Spleen (tissue), 11 donors: Measurements from ENCODE around the gene POLA1. TPM values are rescaled to one million over a fixed set of nuclear protein-coding genes. Genes with fewer than 3 reads are reported as not detected.

ENCODE experiments used
- DNase-seq: peaks from one replicate; pipeline ENCODE4 v3.0.0-alpha.2; 2020
- H3K27ac ChIP-seq, 8 donors: fragments of 200-600 bp; sonication (generic) in 7 of 8; 1 replicate in 4 of 8; 2 replicates in 4 of 8; pipeline versions ENCODE4 v1.5.0 to v1.8.0; 2016 to 2021; ENCODE audit warnings: inconsistent platforms in 4 of 8, mild to moderate bottlenecking in 4 of 8, moderate library complexity in 1 of 8
- H3K27me3 ChIP-seq, 7 donors: fragments of 200-600 bp; sonication (generic) in 6 of 7; replicated peaks in 1 of 7; 1 replicate in 4 of 7; 2 replicates in 3 of 7; pipeline versions ENCODE4 v1.5.0 to v1.8.0; 2016 to 2021; ENCODE audit warnings: inconsistent platforms in 3 of 7, mild to moderate bottlenecking in 1 of 7
- H3K36me3 ChIP-seq, 6 donors: fragments of 200-600 bp; sonication (generic) in 5 of 6; 1 replicate in 4 of 6; 2 replicates in 2 of 6; pipeline versions ENCODE4 v1.5.0 to v1.8.0; 2016 to 2021; ENCODE audit warnings: inconsistent platforms in 2 of 6
- H3K4me1 ChIP-seq, 6 donors: fragments of 200-600 bp; sonication (generic) in 5 of 6; 1 replicate in 3 of 6; 2 replicates in 3 of 6; pipeline versions ENCODE4 v1.5.0 to v1.8.0; 2016 to 2021; ENCODE audit warnings: inconsistent platforms in 3 of 6
- H3K4me3 ChIP-seq, 8 donors: fragments of 200-600 bp; sonication (generic) in 7 of 8; 1 replicate in 4 of 8; 2 replicates in 4 of 8; pipeline versions ENCODE4 v1.5.0 to v1.8.0; 2016 to 2021; ENCODE audit warnings: inconsistent platforms in 4 of 8, mild to moderate bottlenecking in 4 of 8, moderate library complexity in 2 of 8
- H3K9me3 ChIP-seq, 8 donors: fragments of 200-600 bp; sonication (generic) in 7 of 8; 1 replicate in 4 of 8; 2 replicates in 4 of 8; pipeline versions ENCODE4 v1.5.0 to v1.8.0; 2016 to 2021; ENCODE audit warnings: inconsistent platforms in 4 of 8
- POLR2A ChIP-seq, 3 donors: fragments of 450-650 bp; IDR thresholded peaks; one replicate each; pipeline ENCODE4 v1.5.1; 2017; ENCODE audit warnings: antibody characterized with exemption in 3 of 3, mild to moderate bottlenecking in 1 of 3
- POLR2AphosphoS5 ChIP-seq, 3 donors: sonication (generic); formaldehyde crosslinking; IDR thresholded peaks; one replicate each; pipeline ENCODE4 v1.5.1; 2017; ENCODE audit warnings: antibody characterized with exemption in 3 of 3
- WGBS, 5 donors: extraction: QIAGEN DNeasy Blood & Tissue Kit in 3 of 5; methylation state at CpG; one replicate each; pipeline versions ENCODE4 v1.1.5 to v1.1.7; 2013 to 2018; 5-methylcytosine and 5-hydroxymethylcytosine counted together
- intact Hi-C: fragments of 100-400 bp; cut with DNase I; formaldehyde crosslinking; loops from one replicate; pipeline ENCODE4 v1.15.0; 2023; ENCODE audit warnings: low total_unique reads
- polyA plus RNA-seq, 3 donors: library from polyadenylated mRNA; stranded (reverse); fragments of 200-250 nt; gene quantifications; one replicate each; pipeline ENCODE4 v1.2.1, GENCODE V29; 2013
- total RNA-seq, 7 donors: library from RNA; depleted of rRNA in 3 of 7; stranded (reverse); fragments of >200 nt in 3 of 7; fragmentation: NEBNext Ultra II Directional in 4 of 7; extraction: Animal tissue kit (Norgen Biotek cat#: 25700) in 4 of 7; gene quantifications; one replicate each; pipeline versions ENCODE4 v1.1.0 to v1.2.1, GENCODE V29; 2016 to 2021
- TF ChIP-seq, protein P1 (sequence below), 11 experiments: fragments of 200-600 bp in 7 of 11; fragments of 450-650 bp in 4 of 11; sonication (generic) in 4 of 11; IDR thresholded peaks in 8 of 11; conservative IDR thresholded peaks in 3 of 11; 1 replicate in 7 of 11; 2 replicates in 4 of 11; pipeline versions ENCODE4 v1.4.0 to v1.8.0; 2016 to 2021; ENCODE audit warnings: antibody characterized with exemption in 11 of 11, inconsistent platforms in 4 of 11, mild to moderate bottlenecking in 1 of 11
- donor health status: healthy with polysubstance abuse.
- donor health status: DM: no; HTN: no; CAD: no; lungs with moderate emphysema.
- donor health status: DM: no; HTN: no; CAD: no.
- donor health status: Bipolar disorder and iron deficiency.
- donor health status: healthy.
- donor health status: DM: no; HTN: no; CAD: no.
- donor health status: DM: yes; HTN: yes; CAD: no.

The POLA1 gene
- total and polyA plus RNA-seq, 10 donors, result 2.1 to 15.4 (median 10.6) TPM

DNA sequence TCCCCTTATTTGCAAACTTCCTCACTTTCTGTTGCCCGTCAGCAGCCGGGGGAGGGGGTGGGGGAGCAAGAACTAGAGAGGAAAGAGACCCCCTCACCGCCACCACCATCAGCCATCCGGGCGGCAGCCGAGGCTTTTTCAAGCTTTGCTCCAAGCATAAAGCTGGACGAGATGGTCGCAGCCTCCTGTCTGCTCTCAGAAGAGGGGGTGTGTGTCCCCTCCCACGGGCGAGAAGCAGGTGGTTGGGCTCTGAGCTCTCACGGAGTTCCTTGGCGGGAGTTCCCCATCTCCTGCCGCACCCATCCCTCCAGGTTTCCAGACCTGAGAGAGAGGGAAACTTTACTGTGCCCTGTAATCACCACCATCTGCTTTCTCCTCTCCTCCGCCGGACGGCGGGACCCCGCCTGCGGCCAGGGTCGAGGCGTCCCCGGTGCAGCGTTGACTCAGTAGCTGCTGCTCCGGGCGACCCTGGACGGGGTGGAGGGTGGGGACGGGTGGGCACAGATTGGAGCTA lies 326.7 kb downstream of the POLA1 start:
- Histone ChIP-seq H3K4me1 (peaks cover 0 to 44% (median 14%) of the 10 kb centered on the region in 6 donors), H3K9me3 (peaks cover 0 to 6% (median 0%) of the 10 kb centered on the region in 8 donors), H3K4me3 (peak overlapping the region in 3 of 8 donors; percentile 6 to 55 (median 9)), H3K36me3 (no peaks in the 10 kb centered on the region), H3K27ac (no peak overlapping the region), H3K27me3 (peaks cover 12 to 98% (median 81%) of the 10 kb centered on the region in 7 donors)
- DNase-seq, result no peak
- intact Hi-C loops, result no loop called here
- 0 to 35% (median 1%) methylated on average over 5 to 27 of the region's 27 CpGs for WGBS, 5 donors
- no peak for TF ChIP-seq POLR2AphosphoS5 (IDR thresholded peaks at IDR 0.05)
- TF ChIP-seq POLR2A (IDR thresholded peaks at IDR 0.05), result no peak
- TF ChIP-seq, protein P1, sequence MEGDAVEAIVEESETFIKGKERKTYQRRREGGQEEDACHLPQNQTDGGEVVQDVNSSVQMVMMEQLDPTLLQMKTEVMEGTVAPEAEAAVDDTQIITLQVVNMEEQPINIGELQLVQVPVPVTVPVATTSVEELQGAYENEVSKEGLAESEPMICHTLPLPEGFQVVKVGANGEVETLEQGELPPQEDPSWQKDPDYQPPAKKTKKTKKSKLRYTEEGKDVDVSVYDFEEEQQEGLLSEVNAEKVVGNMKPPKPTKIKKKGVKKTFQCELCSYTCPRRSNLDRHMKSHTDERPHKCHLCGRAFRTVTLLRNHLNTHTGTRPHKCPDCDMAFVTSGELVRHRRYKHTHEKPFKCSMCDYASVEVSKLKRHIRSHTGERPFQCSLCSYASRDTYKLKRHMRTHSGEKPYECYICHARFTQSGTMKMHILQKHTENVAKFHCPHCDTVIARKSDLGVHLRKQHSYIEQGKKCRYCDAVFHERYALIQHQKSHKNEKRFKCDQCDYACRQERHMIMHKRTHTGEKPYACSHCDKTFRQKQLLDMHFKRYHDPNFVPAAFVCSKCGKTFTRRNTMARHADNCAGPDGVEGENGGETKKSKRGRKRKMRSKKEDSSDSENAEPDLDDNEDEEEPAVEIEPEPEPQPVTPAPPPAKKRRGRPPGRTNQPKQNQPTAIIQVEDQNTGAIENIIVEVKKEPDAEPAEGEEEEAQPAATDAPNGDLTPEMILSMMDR (IDR thresholded peaks at IDR 0.05 in 8 of 11, conservative IDR thresholded peaks at IDR 0.05 in 3 of 11), result no peak

DNA sequence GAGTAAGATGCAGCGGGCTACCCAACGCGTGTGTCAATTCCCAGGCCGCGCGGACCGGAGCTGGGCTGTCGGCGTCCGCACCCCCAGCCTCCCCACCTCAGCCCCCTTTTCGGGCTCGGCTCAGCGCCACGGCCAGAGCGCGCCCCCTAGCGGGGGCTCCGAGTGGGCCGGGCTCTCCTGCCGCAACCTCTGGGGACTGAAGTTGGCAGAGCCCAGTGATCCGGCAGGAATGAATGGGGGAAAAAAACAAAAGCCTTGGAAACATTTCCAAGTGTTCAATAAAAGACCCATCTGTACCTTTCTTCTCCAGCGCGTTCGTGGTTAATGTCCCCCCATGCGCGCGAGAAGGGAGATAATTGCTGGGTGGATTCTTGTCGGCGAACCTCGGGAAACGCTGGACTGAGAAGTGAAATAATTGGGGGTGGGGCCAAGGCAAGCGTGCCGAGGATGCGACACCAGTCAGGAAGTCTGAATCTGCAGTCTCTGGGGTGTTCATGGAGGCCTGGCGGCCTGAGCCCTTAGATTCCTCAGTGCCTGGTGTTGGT lies 327.3 kb downstream of the POLA1 start:
- Histone ChIP-seq H3K27ac (no peak overlapping the region), H3K36me3 (no peaks in the 10 kb centered on the region), H3K27me3 (peaks cover 10 to 97% (median 78%) of the 10 kb centered on the region in 7 donors), H3K4me1 (peaks cover 0 to 39% (median 12%) of the 10 kb centered on the region in 6 donors), H3K9me3 (peaks cover 0 to 2% (median 0%) of the 10 kb centered on the region in 8 donors), H3K4me3 (peak overlapping the region in 3 of 8 donors; percentile 6 to 55 (median 9))
- intact Hi-C loops, result no loop called here
- 2 to 27% (median 4%) methylated on average over 21 to 35 of the region's 35 CpGs for WGBS, 5 donors
- TF ChIP-seq POLR2AphosphoS5 (IDR thresholded peaks at IDR 0.05) (no peak), POLR2A (IDR thresholded peaks at IDR 0.05) (no peak)
- TF ChIP-seq, protein P1 (IDR thresholded peaks at IDR 0.05 in 8 of 11, conservative IDR thresholded peaks at IDR 0.05 in 3 of 11), result peak in 8 of 11 experiments; percentile 8 to 62 (median 55)
- no peak for DNase-seq

DNA sequence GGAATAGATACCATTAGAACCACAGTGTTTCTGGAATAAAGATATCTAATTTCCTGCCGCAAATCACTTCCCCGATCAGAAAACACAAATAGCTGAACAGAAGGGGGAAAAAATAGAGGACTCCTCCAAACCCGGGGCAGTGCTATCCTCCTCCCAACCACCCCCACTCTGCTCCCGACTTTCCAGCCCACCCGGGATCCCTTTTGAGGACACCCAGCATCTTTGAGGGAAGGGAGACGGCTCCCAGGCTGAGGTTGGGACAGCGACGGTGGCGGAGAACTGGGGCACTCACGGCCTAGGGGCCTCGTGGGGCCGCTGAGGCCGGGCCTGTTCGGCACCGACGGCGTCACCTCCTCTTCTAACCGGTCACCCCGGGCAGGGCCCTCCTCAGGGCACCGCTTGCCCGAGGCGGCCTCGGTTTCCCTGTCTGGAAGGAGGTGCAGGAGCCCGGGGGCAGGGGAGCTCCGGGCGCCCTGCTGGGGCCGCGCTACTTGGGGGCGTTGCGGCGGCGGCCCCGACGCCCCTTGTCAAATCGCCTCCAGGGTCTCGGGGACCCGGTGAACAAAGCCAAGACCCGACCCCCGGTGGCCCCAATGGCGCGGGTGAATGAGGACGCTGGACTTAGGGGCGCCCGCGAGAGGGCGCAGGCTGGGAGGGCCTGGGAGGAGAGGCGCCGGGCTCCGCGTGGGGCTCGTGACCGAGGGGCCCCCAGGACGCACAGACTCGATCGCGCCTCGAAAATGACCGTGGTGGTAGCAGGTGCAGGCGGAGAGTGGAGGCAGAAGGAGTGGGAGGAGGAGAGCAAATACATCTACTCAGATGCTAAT lies 329.0 kb downstream of the POLA1 start:
- no peaks in the 10 kb centered on the region for H3K9me3 ChIP-seq
- intact Hi-C loops, result no loop called here
- H3K4me1 ChIP-seq, result peaks cover 0 to 32% (median 9%) of the 10 kb centered on the region in 6 donors
- TF ChIP-seq, protein P1 (IDR thresholded peaks at IDR 0.05 in 8 of 11, conservative IDR thresholded peaks at IDR 0.05 in 3 of 11), result no peak
- TF ChIP-seq POLR2A (IDR thresholded peaks at IDR 0.05), result no peak
- TF ChIP-seq POLR2AphosphoS5 (IDR thresholded peaks at IDR 0.05), result no peak
- H3K36me3 ChIP-seq, result no peaks in the 10 kb centered on the region
- peaks cover 10 to 86% (median 64%) of the 10 kb centered on the region in 7 donors for H3K27me3 ChIP-seq
- H3K4me3 ChIP-seq, result peak overlapping the region in 1 of 8 donors; percentile 7
- no peak overlapping the region for H3K27ac ChIP-seq
- WGBS, 5 donors, result 1 to 34% (median 5%) methylated on average over 14 to 59 of the region's 59 CpGs
- DNase-seq, result no peak

DNA sequence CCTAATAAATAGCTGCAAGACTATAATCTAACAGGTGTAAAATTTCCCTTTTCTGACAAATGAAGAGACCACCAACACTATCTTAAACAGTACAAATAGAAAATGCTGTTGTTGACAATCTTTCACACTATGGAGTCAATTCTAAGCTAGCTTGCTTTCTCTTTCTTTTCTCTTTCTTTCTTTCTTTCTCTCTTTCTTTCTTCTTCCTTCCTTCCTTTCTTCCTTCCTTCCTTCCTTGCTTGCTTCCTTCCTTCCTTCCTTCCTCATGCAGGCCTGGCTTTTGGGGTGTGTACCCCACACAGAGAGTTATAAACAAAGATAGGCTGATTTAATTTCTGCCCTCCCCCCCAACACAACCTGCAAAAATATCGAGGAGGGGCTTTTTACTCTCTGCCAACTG lies 330.2 kb downstream of the POLA1 start:
- Histone ChIP-seq H3K4me1 (peaks cover 0 to 29% (median 8%) of the 10 kb centered on the region in 6 donors), H3K4me3 (no peak overlapping the region), H3K27me3 (peaks cover 10 to 74% (median 54%) of the 10 kb centered on the region in 7 donors), H3K36me3 (no peaks in the 10 kb centered on the region), H3K9me3 (no peaks in the 10 kb centered on the region), H3K27ac (no peak overlapping the region)
- intact Hi-C loops, result no loop called here
- 26 to 39% (median 33%) methylated on average over 1 of the region's 1 CpG for whole genome bisulfite sequencing, 5 donors
- TF ChIP-seq POLR2AphosphoS5 (IDR thresholded peaks at IDR 0.05), result no peak
- TF ChIP-seq, protein P1 (IDR thresholded peaks at IDR 0.05 in 8 of 11, conservative IDR thresholded peaks at IDR 0.05 in 3 of 11), result no peak
- TF ChIP-seq POLR2A (IDR thresholded peaks at IDR 0.05), result no peak
- DNase-seq, result no peak
